ENCODE measurements around the gene MYO3B. TPM values are rescaled to one million over a fixed set of nuclear protein-coding genes. Genes with fewer than 3 reads are reported as not detected.

The MYO3B gene
- total RNA-seq, 1 experiment from 2014 or later: 0.50 TPM

DNA sequence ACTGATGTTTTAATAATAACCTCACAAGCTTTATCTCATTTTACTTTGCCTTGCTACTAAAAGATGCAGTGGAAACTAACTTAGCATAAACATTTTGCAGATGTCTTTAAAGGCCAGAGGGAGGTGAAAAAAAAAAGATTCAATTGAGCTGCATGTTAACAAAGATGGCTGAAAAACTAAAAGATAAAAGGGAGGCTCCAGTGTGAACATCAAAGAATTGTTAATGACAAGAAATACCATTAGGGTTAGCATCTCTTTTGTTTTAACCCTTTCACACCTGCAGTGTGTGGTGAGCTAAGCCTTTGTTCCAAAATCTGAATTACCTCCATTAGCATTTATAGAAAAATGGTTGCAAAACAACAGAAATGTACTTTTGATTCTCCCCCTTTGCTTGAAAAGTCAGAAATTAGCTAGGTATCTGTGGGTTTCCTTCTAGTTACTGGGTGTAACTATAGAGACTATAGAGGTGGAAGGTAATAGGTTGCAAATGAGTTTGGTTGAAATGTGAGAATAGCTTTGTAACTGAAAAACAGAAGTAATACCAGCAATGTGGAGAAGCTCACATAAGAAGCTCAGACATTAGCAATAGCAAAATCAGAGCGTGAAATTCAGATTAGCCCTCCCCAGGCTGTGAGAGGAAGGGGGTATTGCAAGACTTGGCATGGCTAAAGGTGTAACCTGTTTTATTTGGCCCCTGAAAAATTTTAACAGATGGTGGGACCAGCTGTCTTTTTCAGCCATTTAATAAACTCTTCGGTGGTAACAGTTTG, 502.4 kb downstream of the MYO3B start (continued):
- TF ChIP-seq PRDM15 (CRISPR knock-in tag; IDR thresholded peaks at IDR 0.05): no peak
- no peak for TF ChIP-seq GRHL2 (CRISPR knock-in tag; IDR thresholded peaks at IDR 0.05; ENCODE audit: insufficient replicate concordance, severe bottlenecking)
- TF ChIP-seq IRF2 (CRISPR knock-in tag; IDR thresholded peaks at IDR 0.05; ENCODE audit: borderline replicate concordance, low read depth): no peak
- no peak for TF ChIP-seq GABPB1 (CRISPR knock-in tag; IDR thresholded peaks at IDR 0.05)
- no peak for TF ChIP-seq ESRRA (CRISPR knock-in tag; IDR thresholded peaks at IDR 0.05; ENCODE audit: borderline replicate concordance)
- no peak for TF ChIP-seq ZNF425 (CRISPR knock-in tag; conservative IDR thresholded peaks at IDR 0.05)

- Mint-ChIP-seq H3K9me3 (no peaks in the 10 kb centered on the region), H3K4me1 (peaks cover 56% of the 10 kb centered on the region), H3K27ac (peak overlapping the region; percentile 64), H3K4me3 (no peak overlapping the region), H3K36me3 (no peaks in the 10 kb centered on the region), H3K27me3 (ENCODE audit: low read depth) (peaks cover 5% of the 10 kb centered on the region)
- no peak for TF ChIP-seq SMAD4 (CRISPR knock-in tag; IDR thresholded peaks at IDR 0.05)
- ATAC-seq: no peak
- POLR2A ChIA-PET: no interaction called here
- DNase-seq (ENCODE audit: low spot score): no peak
- CTCF ChIA-PET: no interaction called here
Observed at GRCh38 chr2:170681311-170681710, 503.4 kb downstream of the MYO3B start.

- DNase-seq (ENCODE audit: low spot score) (peak; percentile 29), ATAC-seq (peak; percentile 91)
- H3K27ac Mint-ChIP-seq: peak overlapping the region; percentile 20; the same call in 1 of the 2 replicates
- no peaks in the 10 kb centered on the region for H3K36me3 Mint-ChIP-seq
- H3K9me3 Mint-ChIP-seq: no peaks in the 10 kb centered on the region
- TF ChIP-seq ESRRA (CRISPR knock-in tag; IDR thresholded peaks at IDR 0.05; ENCODE audit: borderline replicate concordance) (no peak), ELF4 (CRISPR knock-in tag; IDR thresholded peaks at IDR 0.05; ENCODE audit: low read depth) (no peak), MXD4 (CRISPR knock-in tag; IDR thresholded peaks at IDR 0.05; ENCODE audit: borderline replicate concordance) (no peak), PRDM15 (CRISPR knock-in tag; IDR thresholded peaks at IDR 0.05) (peak; percentile 74), ZNF263 (CRISPR knock-in tag; IDR thresholded peaks at IDR 0.05; ENCODE audit: low read depth) (no peak), ZNF232 (CRISPR knock-in tag; IDR thresholded peaks at IDR 0.05) (no peak)
- peaks cover 37% of the 10 kb centered on the region for H3K4me1 Mint-ChIP-seq
- H3K4me3 Mint-ChIP-seq: no peak overlapping the region
- no peaks in the 10 kb centered on the region; the same call in 1 of the 2 replicates for H3K27me3 Mint-ChIP-seq (ENCODE audit: low read depth)
- ChIA-PET POLR2A (no interaction called here), CTCF (no interaction called here)
Observed at GRCh38 chr2:170685591-170685990, 507.6 kb downstream of the MYO3B start.

Data from WTC11 (cell line).